ENCODE data around the gene SLC6A3. TPM values are rescaled to one million over a fixed set of nuclear protein-coding genes. Genes with fewer than 3 reads are reported as not detected.

The SLC6A3 gene
- total RNA-seq, 1 experiment from 2014 or later, result not detected

DNA sequence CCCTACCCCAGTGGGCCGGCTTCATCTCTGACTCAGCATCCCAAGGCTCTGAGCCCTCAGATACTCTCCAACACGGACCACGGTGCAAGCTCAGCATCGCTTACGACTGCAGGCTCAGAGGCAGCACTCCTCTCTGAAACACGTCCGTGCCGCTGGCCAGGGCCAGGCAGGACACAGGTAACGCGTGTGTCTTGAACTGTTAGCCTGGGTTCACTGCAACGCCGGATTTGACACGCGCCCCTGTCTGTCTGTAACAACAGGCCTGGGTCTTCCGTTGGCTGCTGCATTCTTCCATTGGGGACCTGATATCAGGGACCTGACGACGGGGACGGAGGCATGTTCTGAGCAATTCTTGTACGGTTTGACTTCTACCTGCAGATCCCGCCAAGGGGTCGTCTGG is 6.4 kb downstream of the SLC6A3 start:
- CTCF ChIA-PET, result no interaction called here
- no TSS peak for BruUV-seq (replicated peaks)
- Mint-ChIP-seq H3K27me3 (ENCODE audit: unreplicated experiment) (peaks cover 40% of the 10 kb centered on the region), H3K9me3 (ENCODE audit: low read depth, unreplicated experiment) (peaks cover 6% of the 10 kb centered on the region), H3K36me3 (ENCODE audit: insufficient read depth, unreplicated experiment) (no peaks in the 10 kb centered on the region), H3K4me1 (ENCODE audit: low read depth, unreplicated experiment) (no peaks in the 10 kb centered on the region), H3K27ac (ENCODE audit: unreplicated experiment) (no peak overlapping the region), H3K4me3 (ENCODE audit: low read depth, unreplicated experiment) (no peak overlapping the region)
- TF ChIP-seq, protein P1, sequence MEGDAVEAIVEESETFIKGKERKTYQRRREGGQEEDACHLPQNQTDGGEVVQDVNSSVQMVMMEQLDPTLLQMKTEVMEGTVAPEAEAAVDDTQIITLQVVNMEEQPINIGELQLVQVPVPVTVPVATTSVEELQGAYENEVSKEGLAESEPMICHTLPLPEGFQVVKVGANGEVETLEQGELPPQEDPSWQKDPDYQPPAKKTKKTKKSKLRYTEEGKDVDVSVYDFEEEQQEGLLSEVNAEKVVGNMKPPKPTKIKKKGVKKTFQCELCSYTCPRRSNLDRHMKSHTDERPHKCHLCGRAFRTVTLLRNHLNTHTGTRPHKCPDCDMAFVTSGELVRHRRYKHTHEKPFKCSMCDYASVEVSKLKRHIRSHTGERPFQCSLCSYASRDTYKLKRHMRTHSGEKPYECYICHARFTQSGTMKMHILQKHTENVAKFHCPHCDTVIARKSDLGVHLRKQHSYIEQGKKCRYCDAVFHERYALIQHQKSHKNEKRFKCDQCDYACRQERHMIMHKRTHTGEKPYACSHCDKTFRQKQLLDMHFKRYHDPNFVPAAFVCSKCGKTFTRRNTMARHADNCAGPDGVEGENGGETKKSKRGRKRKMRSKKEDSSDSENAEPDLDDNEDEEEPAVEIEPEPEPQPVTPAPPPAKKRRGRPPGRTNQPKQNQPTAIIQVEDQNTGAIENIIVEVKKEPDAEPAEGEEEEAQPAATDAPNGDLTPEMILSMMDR (IDR thresholded peaks at IDR 0.05; ENCODE audit: unreplicated experiment), result no peak
- intact Hi-C loops (cut with micrococcal nuclease; ENCODE audit: unreplicated experiment), result no loop called here
- DNase-seq, result no peak

DNA sequence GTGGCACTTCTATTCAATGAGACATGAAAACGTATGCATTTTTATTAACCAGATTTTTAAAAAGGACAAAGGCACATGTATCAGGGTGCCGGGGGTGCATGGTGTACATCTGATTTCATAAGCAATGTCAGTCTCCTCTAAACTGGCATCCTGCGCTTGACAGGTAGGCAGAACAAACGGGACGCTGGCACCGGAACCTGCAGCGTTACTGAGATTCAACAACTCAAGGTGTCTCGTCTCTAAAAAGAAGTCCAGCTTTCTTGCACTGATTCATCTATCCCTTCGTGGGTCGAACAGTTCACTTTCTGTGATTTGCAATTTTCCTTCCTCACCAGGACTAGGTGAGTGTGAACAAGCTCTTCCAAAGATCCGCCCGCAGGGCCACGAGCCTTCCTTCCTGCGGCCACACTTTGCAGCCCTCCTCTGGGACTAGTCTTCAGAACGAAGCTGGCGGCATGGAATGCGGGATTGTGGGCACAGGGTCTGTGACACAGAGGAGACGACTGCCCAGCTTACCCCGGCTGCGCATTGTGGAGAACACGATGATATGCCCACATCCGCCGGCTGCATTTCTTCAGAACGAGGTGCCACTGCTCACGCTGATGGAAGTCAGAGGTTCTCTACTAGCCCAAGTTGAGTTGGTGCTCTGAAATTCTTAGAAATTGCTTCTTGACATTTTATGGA is 7.2 kb downstream of the SLC6A3 start:
- Mint-ChIP-seq H3K36me3 (ENCODE audit: insufficient read depth, unreplicated experiment) (no peaks in the 10 kb centered on the region), H3K27me3 (ENCODE audit: unreplicated experiment) (peaks cover 32% of the 10 kb centered on the region), H3K9me3 (ENCODE audit: low read depth, unreplicated experiment) (peaks cover 11% of the 10 kb centered on the region), H3K4me1 (ENCODE audit: low read depth, unreplicated experiment) (no peaks in the 10 kb centered on the region), H3K27ac (ENCODE audit: unreplicated experiment) (no peak overlapping the region), H3K4me3 (ENCODE audit: low read depth, unreplicated experiment) (no peak overlapping the region)
- CTCF ChIA-PET, result no interaction called here
- no TSS peak for BruUV-seq (replicated peaks)
- intact Hi-C loops (cut with micrococcal nuclease; ENCODE audit: unreplicated experiment), result no loop called here
- DNase-seq, result no peak
- TF ChIP-seq, protein P1 (IDR thresholded peaks at IDR 0.05; ENCODE audit: unreplicated experiment), result no peak

DNA sequence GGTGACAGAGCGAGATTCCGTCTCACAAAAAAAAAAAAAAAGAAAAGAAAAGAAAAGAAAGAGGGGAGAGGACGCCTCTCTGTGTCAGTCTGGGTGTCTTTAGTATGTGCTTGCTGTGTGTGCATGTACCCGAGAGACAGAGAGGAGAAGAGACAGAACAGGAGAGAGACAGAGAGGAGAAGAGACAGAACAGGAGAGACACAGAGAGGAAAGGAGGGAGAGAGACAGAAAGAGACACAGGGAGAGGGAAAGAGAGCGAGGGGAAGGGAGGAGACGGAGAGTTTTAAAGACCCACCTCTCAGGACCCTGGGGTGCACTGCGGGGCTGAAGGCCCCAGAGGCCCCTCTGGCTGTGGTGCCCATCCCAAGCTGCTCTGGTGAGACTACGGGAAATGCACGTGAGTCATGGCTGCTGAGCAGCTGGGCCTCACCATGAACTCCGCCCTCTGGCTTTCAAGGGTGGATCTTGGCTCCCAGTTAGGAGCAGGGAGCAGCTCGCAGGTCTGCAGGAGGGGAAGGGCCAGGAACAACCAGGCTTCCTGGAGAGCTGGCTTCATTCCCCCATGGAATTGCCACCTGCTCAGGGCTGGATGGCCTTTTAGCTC is 7.9 kb downstream of the SLC6A3 start:
- intact Hi-C loops (cut with micrococcal nuclease; ENCODE audit: unreplicated experiment), result no loop called here
- H3K9me3 Mint-ChIP-seq (ENCODE audit: low read depth, unreplicated experiment), result peaks cover 11% of the 10 kb centered on the region
- no peaks in the 10 kb centered on the region for H3K4me1 Mint-ChIP-seq (ENCODE audit: low read depth, unreplicated experiment)
- H3K4me3 Mint-ChIP-seq (ENCODE audit: low read depth, unreplicated experiment), result no peak overlapping the region
- BruUV-seq (replicated peaks), result no TSS peak
- CTCF ChIA-PET, result no interaction called here
- TF ChIP-seq, protein P1 (IDR thresholded peaks at IDR 0.05; ENCODE audit: unreplicated experiment), result no peak
- H3K36me3 Mint-ChIP-seq (ENCODE audit: insufficient read depth, unreplicated experiment), result no peaks in the 10 kb centered on the region
- no peak for DNase-seq
- no peak overlapping the region for H3K27ac Mint-ChIP-seq (ENCODE audit: unreplicated experiment)
- H3K27me3 Mint-ChIP-seq (ENCODE audit: unreplicated experiment), result peaks cover 30% of the 10 kb centered on the region

DNA sequence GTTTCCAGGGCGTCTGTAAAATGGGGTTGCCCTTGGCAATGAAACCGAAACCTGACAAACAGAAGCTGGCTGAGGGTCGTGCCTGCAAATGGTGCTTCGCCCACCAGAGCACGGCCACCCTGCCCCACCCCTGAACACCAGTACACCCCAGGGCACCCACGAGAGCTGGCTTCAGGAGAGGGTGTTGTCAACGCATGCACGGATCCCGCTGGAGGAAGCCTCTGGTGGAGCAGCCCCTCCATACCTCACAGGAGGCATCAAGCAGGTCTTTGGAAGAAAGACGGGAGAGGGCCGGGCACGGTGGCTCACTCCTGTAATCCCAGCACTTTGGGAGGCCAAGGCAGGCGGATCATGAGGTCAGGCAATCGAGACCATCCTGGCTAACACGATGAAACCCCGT is 8.6 kb downstream of the SLC6A3 start:
- Mint-ChIP-seq H3K4me3 (ENCODE audit: low read depth, unreplicated experiment) (no peak overlapping the region), H3K4me1 (ENCODE audit: low read depth, unreplicated experiment) (no peaks in the 10 kb centered on the region), H3K9me3 (ENCODE audit: low read depth, unreplicated experiment) (peaks cover 11% of the 10 kb centered on the region), H3K27me3 (ENCODE audit: unreplicated experiment) (peaks cover 24% of the 10 kb centered on the region), H3K27ac (ENCODE audit: unreplicated experiment) (no peak overlapping the region), H3K36me3 (ENCODE audit: insufficient read depth, unreplicated experiment) (no peaks in the 10 kb centered on the region)
- no peak for DNase-seq
- no TSS peak for BruUV-seq (replicated peaks)
- intact Hi-C loops (cut with micrococcal nuclease; ENCODE audit: unreplicated experiment), result no loop called here
- TF ChIP-seq, protein P1 (IDR thresholded peaks at IDR 0.05; ENCODE audit: unreplicated experiment), result no peak
- CTCF ChIA-PET, result no interaction called here
